Calu3 (cell line): ENCODE results near the gene STMN3. TPM values are rescaled to one million over a fixed set of nuclear protein-coding genes. Genes with fewer than 3 reads are reported as not detected.

Source experiments
- BruUV-seq: library from RNA; stranded (reverse); fragments of 400-500 nt; replicated peaks from 2 replicates; lab custom pipeline; 2021; lab: Mats Ljungman, UMichigan
- CTCF ChIA-PET: fragments of 300-600 bp; sonication (Branson Sonifier 250); formaldehyde crosslinking; loops from one replicate; lab custom pipeline; 2022; ENCODE audit warnings: antibody characterized with exemption; lab: Charles Lee
- DNase-seq: peaks from one replicate; pipeline ENCODE4 v3.0.0; 2022
- H3K27ac Mint-ChIP-seq: one replicate; pipeline ENCODE4 v1.8.0; 2022; ENCODE audit warnings: mixed read lengths; ENCODE audit not compliant: unreplicated experiment
- H3K27me3 Mint-ChIP-seq: one replicate; pipeline ENCODE4 v1.8.0; 2022; ENCODE audit warnings: mixed read lengths; ENCODE audit not compliant: unreplicated experiment
- H3K36me3 Mint-ChIP-seq: one replicate; pipeline ENCODE4 v1.8.0; 2022; ENCODE audit warnings: mild to moderate bottlenecking, moderate library complexity, mixed read lengths; ENCODE audit not compliant: insufficient read depth, unreplicated experiment
- H3K4me1 Mint-ChIP-seq: one replicate; pipeline ENCODE4 v1.8.0; 2022; ENCODE audit warnings: mild to moderate bottlenecking, low read depth, mixed read lengths; ENCODE audit not compliant: unreplicated experiment
- H3K4me3 Mint-ChIP-seq: one replicate; pipeline ENCODE4 v1.8.0; 2022; ENCODE audit warnings: mild to moderate bottlenecking, low read depth, moderate library complexity, mixed read lengths; ENCODE audit not compliant: unreplicated experiment
- H3K9me3 Mint-ChIP-seq: one replicate; pipeline ENCODE4 v1.8.0; 2022; ENCODE audit warnings: low read depth, mixed read lengths; ENCODE audit not compliant: unreplicated experiment
- CTCF ChIP-seq: fragments of 200-600 bp; IDR thresholded peaks from one replicate; pipeline ENCODE4 v1.8.0; 2022; ENCODE audit warnings: antibody characterized with exemption; ENCODE audit not compliant: unreplicated experiment
- intact Hi-C: fragments of 100-400 bp; cut with micrococcal nuclease; formaldehyde crosslinking; loops from one replicate; pipeline ENCODE4 v1.10.0; 2022; ENCODE audit not compliant: unreplicated experiment
- total RNA-seq: library from RNA; stranded (reverse); gene quantifications from 2 replicates; pipeline ENCODE4 v1.2.3, GENCODE V29; 2022

Gene STMN3
- total RNA-seq, 1 experiment from 2014 or later, result 2.3 TPM

- Mint-ChIP-seq H3K4me3 (peak overlapping the region; percentile 76), H3K36me3 (peaks cover 38% of the 10 kb centered on the region), H3K4me1 (peaks cover 7% of the 10 kb centered on the region), H3K27ac (peak overlapping the region; percentile 74), H3K9me3 (no peaks in the 10 kb centered on the region), H3K27me3 (no peaks in the 10 kb centered on the region)
- CTCF ChIA-PET, result interaction anchor here (0.7 to 1.7 kb wide), 3 partner anchors 13 to 90 kb away, joined by 6 to 17 read pairs (median 8); no protein-coding TSS in a partner anchor
- BruUV-seq, result TSS peak; percentile 70
- intact Hi-C loops, result no loop called here
- TF ChIP-seq CTCF, result no peak
- peak; percentile 92 for DNase-seq
These were observed 24.8 kb downstream of the STMN3 start for GRCh38 chr20:63628246-63628975.

GRCh38 chr20:63627751-63628245, 25.4 kb downstream of the STMN3 start:
- no peak for DNase-seq
- peak overlapping the region; percentile 76 for H3K4me3 Mint-ChIP-seq
- H3K4me1 Mint-ChIP-seq, result peaks cover 7% of the 10 kb centered on the region
- peak overlapping the region; percentile 74 for H3K27ac Mint-ChIP-seq
- peaks cover 38% of the 10 kb centered on the region for H3K36me3 Mint-ChIP-seq
- no TSS peak for BruUV-seq
- CTCF ChIA-PET, result interaction anchor here (0.7 to 1.7 kb wide), 4 partner anchors 14 to 89 kb away, joined by 5 to 17 read pairs (median 7); no protein-coding TSS in a partner anchor
- H3K9me3 Mint-ChIP-seq, result no peaks in the 10 kb centered on the region
- intact Hi-C loops, result loop anchor here (2.0 kb wide), 1 partner anchor 89 kb away; no protein-coding TSS in a partner anchor
- H3K27me3 Mint-ChIP-seq, result no peaks in the 10 kb centered on the region
- no peak for TF ChIP-seq CTCF

- H3K27ac Mint-ChIP-seq, result peak overlapping the region; percentile 74
- H3K36me3 Mint-ChIP-seq, result peaks cover 38% of the 10 kb centered on the region
- peak overlapping the region; percentile 76 for H3K4me3 Mint-ChIP-seq
- no peaks in the 10 kb centered on the region for H3K9me3 Mint-ChIP-seq
- intact Hi-C loops, result loop anchor here (2.0 kb wide), 1 partner anchor 88 kb away; no protein-coding TSS in a partner anchor
- no peak for TF ChIP-seq CTCF
- peak; percentile 99 for DNase-seq
- CTCF ChIA-PET, result interaction anchor here (0.6 to 1.7 kb wide), 7 partner anchors 15 to 475 kb away, joined by 3 to 17 read pairs (median 4); partner anchors contain the start of genes ARFRP1, HELZ2 and ZGPAT
- no peaks in the 10 kb centered on the region for H3K27me3 Mint-ChIP-seq
- BruUV-seq, result no TSS peak
- peaks cover 7% of the 10 kb centered on the region for H3K4me1 Mint-ChIP-seq
These were observed 26.0 kb downstream of the STMN3 start for GRCh38 chr20:63627129-63627750.

GRCh38 chr20:63626424-63627128, 26.6 kb downstream of the STMN3 start, which contains the start of gene GMEB2:
GMEB2 (minus strand) TSS chr20:63627101; CDS start chr20:63619397, 7,704 bp downstream.
- TF ChIP-seq CTCF, result no peak
- Mint-ChIP-seq H3K4me1 (peaks cover 7% of the 10 kb centered on the region), H3K36me3 (peaks cover 38% of the 10 kb centered on the region), H3K9me3 (no peaks in the 10 kb centered on the region), H3K4me3 (peak within 1 kb of the TSS; percentile 76), H3K27me3 (no peaks in the 10 kb centered on the region), H3K27ac (peak within 1 kb of the TSS; percentile 86)
- CTCF ChIA-PET, result interaction anchor here (0.6 to 1.7 kb wide), 3 partner anchors 15 to 88 kb away, joined by 3 to 17 read pairs (median 4); partner anchors contain the start of gene HELZ2
- no TSS peak for BruUV-seq
- peak; percentile 83 for DNase-seq
- intact Hi-C loops, result loop anchor here (2.0 kb wide), 1 partner anchor 88 kb away; no protein-coding TSS in a partner anchor
